H9 (cell line): Measurements from ENCODE around the gene ENOSF1. TPM values are rescaled to one million over a fixed set of nuclear protein-coding genes. Genes with fewer than 3 reads are reported as not detected.

Source experiments
- DNase-seq: peaks from one replicate; pipeline ENCODE4 v3.0.0-alpha.2; 2017
- H2AFZ ChIP-seq: one replicate; pipeline ENCODE4 v1.6.1; 2013; ENCODE audit warnings: mild to moderate bottlenecking, low read length, control low read depth, moderate library complexity
- H2AK5ac ChIP-seq: 2 replicates; pipeline ENCODE4 v1.6.1; 2013; ENCODE audit warnings: low read length, control low read depth, mixed read lengths; ENCODE audit not compliant: insufficient read length
- H2BK120ac ChIP-seq: one replicate; pipeline ENCODE4 v1.6.1; 2013; ENCODE audit warnings: low read depth, mild to moderate bottlenecking, low read length, control low read depth, inconsistent platforms; ENCODE audit not compliant: poor library complexity, severe bottlenecking
- H2BK12ac ChIP-seq: 2 replicates; pipeline ENCODE4 v1.6.1; 2013; ENCODE audit warnings: low read length, control low read depth, mixed read lengths, low read depth; ENCODE audit not compliant: insufficient read length
- H2BK15ac ChIP-seq: 2 replicates; pipeline ENCODE4 v1.6.1; 2013; ENCODE audit warnings: low read depth, low read length, control low read depth
- H2BK20ac ChIP-seq: one replicate; pipeline ENCODE4 v1.6.1; 2013; ENCODE audit warnings: low read depth, mild to moderate bottlenecking, low read length, control low read depth, inconsistent platforms; ENCODE audit not compliant: poor library complexity, severe bottlenecking
- H2BK5ac ChIP-seq: 2 replicates; pipeline ENCODE4 v1.6.1; 2013; ENCODE audit warnings: low read length, control low read depth, mixed read lengths; ENCODE audit not compliant: insufficient read length
- H3K14ac ChIP-seq: 2 replicates; pipeline ENCODE4 v1.6.1; 2013; ENCODE audit warnings: low read length, control low read depth; ENCODE audit not compliant: insufficient read depth
- H3K18ac ChIP-seq: 2 replicates; pipeline ENCODE4 v1.6.1; 2013; ENCODE audit warnings: low read depth, mild to moderate bottlenecking, mixed read lengths, low read length, control low read depth; ENCODE audit not compliant: insufficient read length
- H3K23ac ChIP-seq: 2 replicates; pipeline ENCODE4 v1.6.1; 2013; ENCODE audit warnings: low read length, control low read depth, mixed read lengths, low read depth; ENCODE audit not compliant: insufficient read length
- H3K23me2 ChIP-seq: 2 replicates; pipeline ENCODE4 v1.6.1; 2013; ENCODE audit warnings: low read depth, mild to moderate bottlenecking, mixed read lengths, low read length, control low read depth; ENCODE audit not compliant: insufficient read length, poor library complexity, severe bottlenecking
- H3K27ac ChIP-seq: 2 replicates; pipeline ENCODE4 v1.5.1; 2013; ENCODE audit warnings: low read length, control low read depth, mixed read lengths, low read depth; ENCODE audit not compliant: insufficient read length
- H3K27me3 ChIP-seq: 2 replicates; pipeline ENCODE4 v1.6.1; 2013; ENCODE audit warnings: low read length, control low read depth, inconsistent platforms; ENCODE audit not compliant: insufficient read depth
- H3K4ac ChIP-seq: 2 replicates; pipeline ENCODE4 v1.6.1; 2013; ENCODE audit warnings: low read depth, mild to moderate bottlenecking, control low read depth, inconsistent platforms, low read length, moderate library complexity
- H3K4me1 ChIP-seq: 2 replicates; pipeline ENCODE4 v1.6.1; 2013; ENCODE audit warnings: low read length, control low read depth, inconsistent platforms; ENCODE audit not compliant: insufficient read depth
- H3K4me2 ChIP-seq: 2 replicates; pipeline ENCODE4 v1.6.1; 2013; ENCODE audit warnings: low read length, control low read depth, mixed read lengths; ENCODE audit not compliant: insufficient read length, insufficient read depth
- H3K56ac ChIP-seq: 2 replicates; pipeline ENCODE4 v1.6.1; 2013; ENCODE audit warnings: low read depth, mild to moderate bottlenecking, mixed read lengths, low read length, control low read depth; ENCODE audit not compliant: insufficient read length
- H3K79me1 ChIP-seq: 2 replicates; pipeline ENCODE4 v1.6.1; 2013; ENCODE audit warnings: low read depth, mild to moderate bottlenecking, moderate library complexity, low read length, control low read depth, inconsistent platforms; ENCODE audit not compliant: insufficient read depth, poor library complexity, severe bottlenecking
- H3K79me2 ChIP-seq: 2 replicates; pipeline ENCODE4 v1.6.1; 2013; ENCODE audit warnings: low read length, control low read depth, inconsistent platforms; ENCODE audit not compliant: insufficient read depth
- H3K9ac ChIP-seq: 2 replicates; pipeline ENCODE4 v1.6.1; 2013; ENCODE audit warnings: low read length, control low read depth, mixed read lengths; ENCODE audit not compliant: insufficient read length; ENCODE audit errors: extremely low read depth
- H3K9me3 ChIP-seq: one replicate; pipeline ENCODE4 v1.6.1; 2013; ENCODE audit warnings: low read depth, low read length, inconsistent platforms; ENCODE audit not compliant: control insufficient read depth
- H3T11ph ChIP-seq: one replicate; pipeline ENCODE4 v1.6.1; 2013; ENCODE audit warnings: mild to moderate bottlenecking, low read length, control low read depth, inconsistent platforms
- H4K20me1 ChIP-seq: one replicate; pipeline ENCODE4 v1.6.1; 2013; ENCODE audit not compliant: control insufficient read depth, insufficient read length, insufficient read depth
- H4K5ac ChIP-seq: 2 replicates; pipeline ENCODE4 v1.6.1; 2013; ENCODE audit warnings: low read depth, mild to moderate bottlenecking, mixed read lengths, low read length, control low read depth; ENCODE audit not compliant: insufficient read length
- H4K8ac ChIP-seq: replicated peaks from 2 replicates; pipeline ENCODE4 v1.6.1; 2013; ENCODE audit warnings: low read length, control low read depth, mixed read lengths, low read depth; ENCODE audit not compliant: insufficient read length
- H4K91ac ChIP-seq: 2 replicates; pipeline ENCODE4 v1.6.1; 2013; ENCODE audit warnings: low read depth, mild to moderate bottlenecking, moderate library complexity, mixed read lengths, low read length, control low read depth; ENCODE audit not compliant: insufficient read length
- H3K27ac Mint-ChIP-seq, 3 experiments: 2 replicates in 2 of 3; 3 replicates in 1 of 3; pipeline ENCODE4 v1.8.0; 2020 to 2021; ENCODE audit warnings: mixed read lengths in 3 of 3, mild to moderate bottlenecking in 1 of 3, moderate library complexity in 1 of 3
- H3K27me3 Mint-ChIP-seq: 2 replicates; pipeline ENCODE4 v1.8.0; 2021; ENCODE audit warnings: low read depth, mild to moderate bottlenecking, moderate library complexity, mixed read lengths
- H3K36me3 Mint-ChIP-seq, 3 experiments: 2 replicates in 2 of 3; 3 replicates in 1 of 3; pipeline ENCODE4 v1.8.0; 2020 to 2021; ENCODE audit warnings: low read depth in 3 of 3, mixed read lengths in 3 of 3; ENCODE audit not compliant: insufficient read depth in 1 of 3
- H3K4me1 Mint-ChIP-seq, 2 experiments: 2 replicates each; pipeline ENCODE4 v1.8.0; 2020; ENCODE audit warnings: mixed read lengths in 2 of 2
- H3K4me3 Mint-ChIP-seq, 2 experiments: 2 replicates in 1 of 2; 3 replicates in 1 of 2; pipeline ENCODE4 v1.8.0; 2020 to 2021; ENCODE audit warnings: mild to moderate bottlenecking in 2 of 2, mixed read lengths in 2 of 2, moderate library complexity in 1 of 2
- H3K9me3 Mint-ChIP-seq, 2 experiments: 2 replicates in 1 of 2; 3 replicates in 1 of 2; pipeline ENCODE4 v1.8.0; 2020; ENCODE audit warnings: mild to moderate bottlenecking in 2 of 2, mixed read lengths in 2 of 2, moderate library complexity in 1 of 2
- CTCF ChIP-seq: fragments of 200-600 bp; sonication (generic); conservative IDR thresholded peaks from 3 replicates; pipeline ENCODE4 v1.8.0; 2021; ENCODE audit warnings: antibody characterized with exemption, mild to moderate bottlenecking
- WGBS: extraction: QIAGEN DNeasy Blood & Tissue Kit; methylation state at CpG from one replicate; pipeline ENCODE4 v1.1.7; 2013; ENCODE audit warnings: missing lambda C conversion rate, low lambda C conversion rate, mixed read lengths; ENCODE audit not compliant: insufficient read length; ENCODE audit errors: extremely low coverage; 5-methylcytosine and 5-hydroxymethylcytosine counted together
- total RNA-seq: library from RNA; stranded (reverse); gene quantifications from 2 replicates; pipeline ENCODE4 v1.2.1, GENCODE V29; 2021

Gene ENOSF1
- total RNA-seq, 1 experiment from 2014 or later = 40.3 TPM

- Histone ChIP-seq H3K79me1 (peaks cover 7% of the 10 kb centered on the region), H3K79me2 (no peaks in the 10 kb centered on the region; the same call in 1 of the 2 replicates), H3T11ph (no peak overlapping the region), H2BK120ac (no peak overlapping the region), H2BK12ac (no peak overlapping the region), H3K27me3 (no peaks in the 10 kb centered on the region), H3K14ac (peak overlapping the region; percentile 20; the same call in 1 of the 2 replicates), H2BK20ac (no peak overlapping the region), H3K27ac (no peak overlapping the region), H3K18ac (no peak overlapping the region), H3K4ac (no peak overlapping the region), H2AFZ (no peak overlapping the region), H3K4me2 (peak overlapping the region; percentile 92), H3K9me3 (no peaks in the 10 kb centered on the region), H4K20me1 (no peaks in the 10 kb centered on the region), H2BK5ac (no peak overlapping the region), H3K4me1 (no peaks in the 10 kb centered on the region; the same call in 1 of the 2 replicates), H3K56ac (no peak overlapping the region), H4K5ac (no peak overlapping the region), H4K91ac (no peak overlapping the region), H3K9ac (peak overlapping the region; percentile 70), H4K8ac (no peak overlapping the region), H2BK15ac (no peak overlapping the region), H2AK5ac (no peak overlapping the region), H3K23me2 (peaks cover 8% of the 10 kb centered on the region), H3K23ac (no peak overlapping the region)
- peak overlapping the region; percentile 89 to 90 for H3K4me3 Mint-ChIP-seq
- H3K9me3 Mint-ChIP-seq = peaks cover 9 to 10% of the 10 kb centered on the region in 2 experiments
- H3K36me3 Mint-ChIP-seq = peaks cover 39 to 47% (median 40%) of the 10 kb centered on the region in 3 experiments
- H3K27me3 Mint-ChIP-seq = peaks cover 1% of the 10 kb centered on the region; the same call in 1 of the 2 replicates
- no peak for DNase-seq
- no peak for TF ChIP-seq CTCF
- peaks cover 30 to 31% of the 10 kb centered on the region in 2 experiments for H3K4me1 Mint-ChIP-seq
- no CpG with 5 or more reads among the region's 10 CpGs for WGBS
- no peak overlapping the region; a peak in 1 of 7 replicates for H3K27ac Mint-ChIP-seq
Measured at GRCh38 chr18:658947-659533, 53.4 kb downstream of the ENOSF1 start.
